LHCN-M2 (cell line): Measurements from ENCODE around the gene PTH2. TPM values are rescaled to one million over a fixed set of nuclear protein-coding genes. Genes with fewer than 3 reads are reported as not detected.
"Not testable (repeated sequence)": the region's sequence is repeated elsewhere in the genome, so short reads cannot be mapped to it uniquely, and the experiment has no call there.

Source experiments
- DNase-seq: peaks from one replicate; pipeline ENCODE4 v3.0.0-alpha.2; 2012; ENCODE audit warnings: low read depth
- polyA plus RNA-seq: library from polyadenylated mRNA; unstranded; fragments of >200 nt; gene quantifications from one replicate; pipeline ENCODE4 v1.2.1, GENCODE V29; 2012; ENCODE audit warnings: missing spikeins
- total RNA-seq: library from RNA; depleted of rRNA; stranded (reverse); fragments of >200 nt; gene quantifications from 2 replicates; pipeline ENCODE4 v1.2.3, GENCODE V29; 2014; rRNA removed

Gene PTH2
- not detected in 2 replicates for total RNA-seq
- polyA plus RNA-seq: not detected

DNA sequence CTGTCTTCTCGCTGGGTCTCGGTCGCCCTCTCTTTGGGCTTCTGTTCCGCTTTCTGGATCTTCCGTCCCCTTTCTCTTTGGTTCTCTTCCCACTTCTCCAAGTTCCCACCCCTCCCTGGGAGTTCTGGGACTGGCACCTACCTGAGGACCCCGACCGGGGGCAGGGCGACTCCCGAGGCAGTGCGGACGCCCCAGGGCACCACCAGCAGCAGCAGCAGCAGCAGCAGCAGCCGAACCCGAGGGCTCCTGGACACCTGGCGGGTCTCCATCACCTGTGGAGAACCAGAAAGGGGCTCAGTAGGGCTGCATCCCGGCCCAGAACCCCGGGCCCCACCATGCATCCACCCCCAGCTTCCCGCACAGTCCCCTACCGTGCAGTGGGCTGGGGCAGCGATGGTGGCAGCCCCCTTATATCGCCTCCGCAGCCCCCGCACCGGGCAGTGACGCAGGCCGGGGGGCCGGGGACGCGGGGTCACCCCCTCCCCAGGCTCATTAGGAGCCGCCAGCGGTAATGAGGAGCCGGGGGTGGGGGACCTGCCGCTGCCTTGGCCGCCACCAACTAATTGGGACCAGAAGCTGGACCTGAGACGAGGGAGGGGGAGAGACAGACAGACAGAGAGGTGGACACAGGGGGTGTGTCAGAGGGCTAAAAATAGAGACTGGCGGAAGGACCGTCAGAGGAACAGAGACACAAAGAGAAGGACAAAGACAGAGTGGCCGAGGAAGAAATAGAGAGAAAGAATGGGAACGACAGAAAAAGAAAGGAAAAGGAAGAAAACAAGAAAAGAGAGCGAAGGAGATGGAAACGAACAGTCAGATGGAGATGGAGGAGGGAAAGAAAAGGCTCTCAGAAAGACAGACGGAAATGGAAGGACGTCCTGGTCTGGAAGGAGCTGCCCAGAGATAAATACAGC lies at the start of gene PTH2:
Gene PTH2, minus strand, starts transcription at position 371 of the 914 bp plus-strand sequence. Its CDS starts 102 bp downstream, at position 269.
- no peak for DNase-seq

- no peak for DNase-seq
Observed at GRCh38 chr19:49472936-49473335, 49.7 kb upstream of the PTH2 start.

- no peak for DNase-seq
Observed at GRCh38 chr19:49470615-49470978, 47.4 kb upstream of the PTH2 start.

DNA sequence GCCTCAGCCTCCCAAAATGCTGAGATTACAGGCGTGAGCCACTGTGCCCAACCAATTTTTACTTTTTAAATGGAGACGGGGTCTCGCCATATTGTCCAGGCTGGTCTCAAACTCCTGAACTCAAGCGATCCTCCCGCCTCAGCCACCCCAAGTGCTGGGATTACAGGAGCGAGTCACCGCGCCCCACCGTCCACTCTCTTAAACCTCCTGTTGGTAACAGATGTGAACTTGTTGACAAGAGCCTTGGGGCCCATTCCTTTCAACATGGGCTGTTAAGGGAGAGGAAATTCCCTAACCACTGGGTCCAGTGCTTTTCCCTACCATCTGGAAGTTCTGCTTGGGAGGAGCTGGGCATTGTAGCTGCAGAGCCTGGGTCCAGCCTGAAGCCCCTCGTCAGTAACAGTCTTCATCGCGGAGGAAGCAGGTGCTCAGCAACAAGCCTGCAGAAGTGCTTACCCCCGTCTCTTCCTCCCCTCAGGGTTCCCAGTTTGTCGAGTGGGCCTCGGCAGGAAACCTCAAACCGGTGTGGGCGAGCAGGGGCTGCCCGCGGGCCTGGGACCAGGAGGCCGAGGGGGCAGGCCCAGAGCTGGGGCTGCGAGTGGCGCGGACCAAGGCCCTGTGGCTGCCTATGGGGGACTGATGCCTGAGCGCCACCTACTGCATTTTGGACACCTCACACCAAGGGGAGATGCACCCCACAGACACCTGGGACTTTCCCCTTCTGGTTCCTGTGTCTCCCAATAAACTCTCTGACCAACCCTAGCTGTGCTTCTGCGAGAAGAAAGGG lies 46.8 kb upstream of the PTH2 start:
- no peak for DNase-seq

DNA sequence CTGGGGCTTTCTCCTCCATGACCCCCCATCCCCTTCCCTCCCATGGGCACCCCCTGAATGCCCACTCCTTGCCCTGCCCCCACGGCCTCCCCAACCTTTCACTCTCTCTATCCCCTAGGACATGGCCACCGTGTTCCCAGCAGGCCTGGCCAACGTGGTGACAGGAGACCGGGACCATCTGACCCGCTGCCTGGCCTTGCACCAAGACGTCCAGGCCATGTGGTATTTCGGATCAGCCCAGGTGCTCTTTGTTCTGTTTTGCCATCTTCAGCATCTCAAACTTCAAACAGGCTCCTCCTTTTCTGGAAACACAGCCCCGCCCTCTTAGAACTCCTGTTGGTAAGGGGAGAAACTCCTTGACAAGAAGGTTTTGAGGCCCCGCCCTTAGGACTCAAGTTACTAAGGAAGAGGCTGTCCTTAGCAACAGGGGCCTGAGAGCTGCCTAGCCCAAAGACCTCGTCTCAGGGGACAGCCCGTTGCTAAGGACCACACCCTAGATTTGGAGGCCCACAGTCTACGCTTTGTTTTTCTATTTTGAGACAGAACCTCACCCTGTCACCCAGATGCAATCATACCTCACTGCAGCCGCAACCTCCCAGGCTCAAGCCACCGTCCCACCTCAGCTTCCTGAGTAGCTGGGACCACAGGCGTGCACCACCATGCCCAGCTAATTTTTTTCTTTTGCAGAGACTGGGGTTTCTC lies 45.7 kb upstream of the PTH2 start:
- DNase-seq: peak; percentile 52

DNA sequence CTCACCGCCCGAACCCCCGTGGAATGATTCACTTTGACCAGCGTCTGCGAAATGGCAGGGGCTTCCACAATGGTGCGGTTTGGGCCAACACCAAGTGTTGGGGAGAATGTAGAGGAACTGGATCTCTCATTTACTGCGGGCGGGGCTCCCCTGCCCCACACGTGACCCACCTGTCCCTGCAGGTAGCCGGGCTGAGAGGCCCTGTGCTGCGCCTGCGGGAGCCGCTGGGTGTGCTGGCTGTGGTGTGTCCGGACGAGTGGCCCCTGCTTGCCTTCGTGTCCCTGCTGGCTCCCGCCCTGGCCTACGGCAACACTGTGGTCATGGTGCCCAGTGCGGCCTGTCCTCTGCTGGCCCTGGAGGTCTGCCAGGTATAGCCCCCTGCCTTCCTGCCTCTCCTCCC lies 45.0 kb upstream of the PTH2 start:
- DNase-seq: no peak

DNA sequence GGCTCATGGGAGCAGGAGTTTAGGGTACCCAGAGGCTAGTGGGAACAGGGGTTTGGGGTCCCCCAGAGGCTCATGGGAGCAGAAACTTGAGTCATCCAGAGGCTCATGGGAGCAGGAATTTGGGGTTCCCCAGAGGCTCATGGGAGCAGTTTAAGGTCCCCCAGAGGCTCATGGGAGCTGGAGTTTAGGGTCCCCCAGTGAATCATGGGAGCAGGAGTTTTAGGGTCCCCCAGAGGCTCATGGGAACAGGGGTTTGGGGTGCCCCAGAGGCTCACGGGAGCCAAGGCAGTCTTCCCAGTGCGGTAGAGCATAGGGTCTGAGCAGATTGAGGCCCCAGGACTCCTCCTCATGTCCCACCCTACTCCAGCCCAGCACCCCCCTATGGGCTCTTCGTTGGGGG lies 42.1 kb upstream of the PTH2 start:
- DNase-seq: no peak

DNA sequence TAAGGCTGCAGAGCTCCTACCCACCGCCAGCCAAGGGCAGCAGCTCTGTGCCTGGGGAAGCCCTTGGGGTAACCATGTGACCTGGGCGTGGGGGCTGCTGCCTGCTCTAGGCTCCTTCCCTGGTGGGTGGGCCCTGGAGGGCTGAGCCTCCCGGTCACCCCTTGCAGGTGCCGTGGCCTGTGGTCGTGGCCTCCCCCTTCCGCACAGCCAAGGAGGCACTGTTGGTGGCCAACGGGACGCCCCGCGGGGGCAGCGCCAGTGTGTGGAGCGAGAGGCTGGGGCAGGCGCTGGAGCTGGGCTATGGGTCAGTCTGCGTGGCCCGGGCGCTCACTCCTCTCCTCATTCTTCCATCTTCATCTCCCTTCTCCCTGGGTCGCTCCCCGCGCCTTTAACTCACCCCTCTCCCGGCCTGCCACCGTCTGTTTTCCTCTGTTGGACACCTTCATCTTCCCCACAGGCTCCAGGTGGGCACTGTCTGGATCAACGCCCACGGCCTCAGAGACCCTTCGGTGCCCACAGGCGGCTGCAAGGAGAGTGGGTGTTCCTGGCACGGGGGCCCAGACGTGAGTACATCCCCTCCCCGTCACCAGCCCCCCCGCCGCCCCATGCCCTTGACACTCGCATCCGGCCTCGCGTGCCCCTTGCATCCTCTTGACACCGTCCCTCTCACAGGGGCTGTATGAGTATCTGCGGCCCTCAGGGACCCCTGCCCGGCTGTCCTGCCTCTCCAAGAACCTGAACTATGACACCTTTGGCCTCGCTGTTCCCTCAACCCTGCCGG lies 40.9 kb upstream of the PTH2 start:
- DNase-seq: no peak

DNA sequence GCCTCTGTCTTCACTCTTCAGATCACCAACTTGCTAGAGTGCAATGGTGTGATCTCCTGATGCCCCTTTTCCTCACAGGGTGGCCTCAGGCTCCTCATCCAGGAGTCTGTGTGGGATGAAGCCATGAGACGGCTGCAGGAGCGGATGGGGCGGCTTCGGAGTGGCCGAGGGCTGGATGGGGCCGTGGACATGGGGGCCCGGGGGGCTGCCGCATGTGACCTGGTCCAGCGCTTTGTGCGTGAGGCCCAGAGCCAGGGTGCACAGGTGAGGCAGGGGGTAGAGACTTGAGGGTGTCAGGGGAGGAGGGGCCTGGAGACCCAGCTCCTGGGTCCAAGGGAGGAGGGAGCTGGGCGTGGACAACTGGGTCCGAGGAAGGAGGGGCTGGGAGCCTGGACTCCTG lies 39.3 kb upstream of the PTH2 start:
- DNase-seq: no peak

- DNase-seq: no peak
Observed at GRCh38 chr19:49461656-49462055, 38.4 kb upstream of the PTH2 start.

GRCh38 chr19:49461130-49461529 lies 37.9 kb upstream of the PTH2 start:
- not testable (repeated sequence) for DNase-seq

DNA sequence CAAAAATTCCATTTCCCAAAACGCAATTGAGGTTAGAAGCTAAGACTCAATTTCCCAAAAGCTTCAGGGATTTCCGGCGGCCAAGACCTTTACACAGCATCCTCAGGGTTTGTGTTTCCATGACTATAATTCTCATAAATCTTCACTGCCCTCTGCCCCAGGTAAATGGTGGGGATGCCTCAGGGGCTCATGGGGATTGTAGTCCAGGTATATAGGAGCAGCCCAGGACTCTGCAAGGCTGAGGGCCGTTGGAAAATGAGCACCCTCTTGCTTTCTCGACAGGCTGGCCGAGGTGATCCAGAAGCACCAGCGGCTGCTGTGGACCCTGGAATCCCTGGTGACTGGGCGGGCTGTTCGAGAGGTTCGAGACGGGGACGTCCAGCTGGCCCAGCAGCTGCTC lies 36.1 kb upstream of the PTH2 start:
- no peak for DNase-seq

DNA sequence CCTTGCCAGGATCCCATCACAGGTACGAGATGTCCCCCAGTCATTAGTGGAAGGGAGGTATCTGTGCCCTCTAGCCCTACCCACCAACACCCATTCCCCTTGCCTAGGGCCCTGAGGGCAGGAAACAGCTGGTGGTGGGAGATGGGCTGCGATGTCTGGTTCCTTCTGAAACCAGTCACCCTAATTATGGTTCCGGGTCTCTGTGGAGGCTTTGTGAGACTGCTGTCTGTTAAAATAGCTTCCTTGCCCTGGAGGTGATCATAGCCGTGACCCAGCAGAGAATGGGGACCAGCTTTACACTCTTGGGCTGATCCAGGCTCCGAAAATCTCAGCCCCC lies 35.3 kb upstream of the PTH2 start:
- no peak for DNase-seq

DNA sequence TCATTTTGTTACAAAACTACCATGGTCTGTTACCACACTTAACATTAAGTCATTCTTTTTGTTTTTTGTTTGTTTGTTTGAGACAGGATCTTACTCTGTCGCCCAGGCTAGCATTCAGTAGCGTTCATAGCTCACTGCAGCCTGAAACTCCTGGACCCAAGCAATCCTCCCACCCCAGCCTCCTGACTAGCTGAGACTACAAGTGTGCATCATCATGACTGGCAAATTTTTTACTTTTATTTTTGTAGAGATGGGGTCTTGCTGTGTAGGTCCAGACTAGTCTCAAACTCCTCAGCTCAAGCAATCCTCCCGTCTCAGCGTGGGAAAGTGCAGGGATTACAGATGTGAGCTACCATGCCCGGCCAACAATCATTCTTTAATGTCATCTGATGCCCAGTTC lies 33.1 kb upstream of the PTH2 start:
- DNase-seq: no peak

GRCh38 chr19:49455773-49456172 lies 32.5 kb upstream of the PTH2 start:
- no peak for DNase-seq

DNA sequence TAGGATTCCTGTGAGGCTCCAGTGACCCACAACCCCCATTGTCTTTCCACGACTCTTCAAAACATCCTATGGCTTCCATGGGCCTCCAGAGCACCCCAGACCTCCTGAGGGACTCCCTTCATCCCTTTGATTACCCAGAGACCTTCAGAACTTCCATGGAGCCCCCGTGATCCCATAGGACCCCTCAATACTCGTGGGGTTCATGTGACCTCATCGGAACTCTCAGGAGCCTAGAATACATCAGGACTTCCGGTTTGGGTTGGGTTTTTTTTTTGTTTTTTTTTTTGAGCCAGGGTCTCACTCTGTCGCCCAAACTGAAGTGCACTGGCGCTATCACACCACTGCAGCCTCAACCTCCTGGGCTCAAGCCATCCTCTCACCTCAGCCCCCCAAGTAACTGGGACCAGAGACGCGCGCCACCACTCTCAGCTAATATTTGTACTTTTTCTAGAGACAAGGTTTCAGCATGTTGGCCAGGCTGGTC lies 30.6 kb upstream of the PTH2 start:
- no peak for DNase-seq

- peak; percentile 97 for DNase-seq
Observed at GRCh38 chr19:49453013-49453756, 29.9 kb upstream of the PTH2 start, which contains the start of gene ALDH16A1. Gene ALDH16A1 (plus strand): TSS chr19:49453225. CDS start chr19:49453332, 107 bp downstream.

GRCh38 chr19:49451430-49452181 lies 28.4 kb upstream of the PTH2 start, which contains the start of gene PIH1D1:
Gene PIH1D1 (minus strand): TSS chr19:49451814. CDS start chr19:49451574, 240 bp downstream.
- DNase-seq: peak; percentile 100

DNA sequence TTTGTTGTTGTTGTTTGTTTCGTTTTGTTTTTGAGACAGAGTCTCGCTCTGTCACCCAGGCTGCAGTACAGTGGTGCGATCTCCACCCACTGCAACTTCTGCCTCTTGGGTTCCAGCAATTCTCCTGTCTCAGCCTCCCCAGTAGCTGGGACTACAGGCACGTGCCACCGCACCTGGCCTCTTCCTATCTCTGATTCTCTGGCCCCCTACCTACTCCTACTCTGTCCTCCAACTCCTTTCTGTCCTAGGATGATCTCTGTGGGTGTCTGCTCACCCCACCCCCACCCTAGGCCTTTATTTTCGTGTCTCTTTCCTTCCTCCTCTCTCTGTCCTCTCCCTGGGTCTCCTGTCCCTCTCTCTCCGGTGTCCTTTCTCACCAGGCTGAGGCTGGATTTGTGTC lies 27.2 kb upstream of the PTH2 start:
- no peak for DNase-seq

- DNase-seq: no peak
Observed at GRCh38 chr19:49448432-49448786, 25.2 kb upstream of the PTH2 start.
